ENCODE data around the gene CBY2. TPM values are rescaled to one million over a fixed set of nuclear protein-coding genes. Genes with fewer than 3 reads are reported as not detected.
"Not testable (repeated sequence)": the region's sequence is repeated elsewhere in the genome, so short reads cannot be mapped to it uniquely, and the experiment has no call there.

CBY2 gene
- total RNA-seq, 1 experiment from 2014 or later = not detected

DNA sequence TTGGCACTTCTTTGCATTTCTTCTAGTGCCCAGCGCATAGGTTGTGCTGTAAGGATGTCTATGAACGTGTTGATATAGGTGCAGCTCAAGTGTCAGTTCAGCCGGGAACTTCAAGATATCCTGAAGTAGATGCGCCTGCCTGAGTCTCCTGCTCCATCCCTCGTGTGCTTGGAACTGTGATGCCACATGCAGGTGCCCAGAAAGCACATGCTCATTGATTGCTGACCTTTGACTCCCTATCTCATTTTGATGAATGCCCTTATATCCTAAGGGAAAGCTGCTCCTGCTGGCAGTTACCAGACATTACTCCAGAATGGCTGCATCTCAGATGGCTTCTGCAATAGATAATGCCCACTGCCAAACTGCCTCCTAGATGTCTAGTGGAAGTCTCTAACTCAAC is 40.9 kb downstream of the CBY2 start:
- no peak for DNase-seq (ENCODE audit: low read depth)

DNA sequence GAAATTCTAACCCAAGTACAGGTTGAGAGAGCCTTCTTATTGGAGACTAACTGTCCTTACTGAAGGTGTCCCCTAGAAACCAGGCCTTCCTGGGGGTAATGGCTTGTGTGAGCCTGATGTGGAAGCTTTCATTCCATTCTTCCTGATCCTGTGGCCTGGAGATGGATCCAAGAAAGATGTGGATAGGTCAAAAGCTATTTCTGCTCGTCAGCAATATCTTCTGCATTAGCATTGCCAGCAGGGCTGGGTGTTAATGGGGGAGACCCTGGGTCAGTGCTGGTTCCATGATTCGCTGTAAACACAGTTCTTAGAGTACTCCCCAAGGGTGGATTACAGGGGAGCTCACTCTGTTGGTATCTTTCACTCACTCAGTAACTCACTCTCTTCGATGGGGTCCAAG is 42.9 kb downstream of the CBY2 start:
- no peak for DNase-seq (ENCODE audit: low read depth)

DNA sequence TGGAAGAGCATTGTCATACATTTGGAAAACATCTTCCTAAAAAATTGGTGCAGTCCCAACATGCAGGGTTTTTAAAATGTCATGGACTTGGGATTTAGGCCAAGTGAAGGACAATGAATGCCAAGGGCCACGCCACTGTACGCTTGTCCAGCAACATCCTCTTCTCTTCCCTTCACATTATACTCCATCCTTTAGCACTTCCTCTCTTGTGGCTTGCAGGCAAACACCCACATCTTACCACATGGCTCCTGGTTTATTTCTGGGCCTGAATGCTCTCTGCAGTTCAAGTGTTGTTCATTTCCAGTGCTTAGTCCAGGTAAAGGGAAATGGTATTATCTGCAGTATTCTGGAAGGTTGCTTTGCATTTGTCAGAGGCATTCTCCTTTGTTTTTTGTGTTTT is 45.0 kb downstream of the CBY2 start:
- DNase-seq (ENCODE audit: low read depth) = no peak

DNA sequence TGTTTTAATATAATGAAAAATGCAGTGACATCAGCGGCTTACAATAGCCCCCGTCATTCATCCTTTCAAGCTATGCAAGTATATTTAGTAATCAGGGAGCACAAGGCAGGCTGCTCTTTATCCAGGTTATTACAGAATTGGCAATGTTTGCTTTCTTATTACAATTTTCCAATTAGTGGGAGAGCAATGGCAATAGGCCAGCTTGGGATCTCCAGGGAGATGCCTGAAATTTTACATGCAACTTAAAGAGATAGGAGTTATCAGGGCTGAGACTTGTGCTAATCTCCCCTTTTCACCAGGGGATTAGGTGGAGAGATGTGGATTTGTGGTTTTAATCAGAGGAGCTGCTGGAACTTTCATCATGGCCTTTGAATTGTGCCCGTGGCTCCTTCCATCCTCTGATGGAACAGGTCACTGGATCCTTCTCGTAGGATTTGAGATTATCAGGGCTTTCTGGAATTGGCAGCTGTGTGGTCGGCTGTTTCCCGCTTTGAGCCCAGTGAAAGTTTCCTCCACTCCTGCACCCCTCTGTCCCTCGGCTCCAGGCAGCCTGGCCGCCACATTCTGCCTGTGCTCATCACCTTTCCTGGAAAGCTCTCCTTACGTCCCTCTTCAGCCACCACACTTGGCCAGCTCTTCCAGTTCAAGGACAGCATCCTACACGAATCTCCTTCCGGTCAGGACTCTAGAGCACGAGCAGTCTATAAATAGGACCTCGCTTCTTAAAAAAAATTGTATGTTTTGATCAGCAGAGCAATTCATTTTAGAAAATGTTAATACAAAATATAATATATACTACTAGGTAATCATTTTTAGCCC is 47.0 kb downstream of the CBY2 start:
- DNase-seq (ENCODE audit: low read depth) = no peak

DNA sequence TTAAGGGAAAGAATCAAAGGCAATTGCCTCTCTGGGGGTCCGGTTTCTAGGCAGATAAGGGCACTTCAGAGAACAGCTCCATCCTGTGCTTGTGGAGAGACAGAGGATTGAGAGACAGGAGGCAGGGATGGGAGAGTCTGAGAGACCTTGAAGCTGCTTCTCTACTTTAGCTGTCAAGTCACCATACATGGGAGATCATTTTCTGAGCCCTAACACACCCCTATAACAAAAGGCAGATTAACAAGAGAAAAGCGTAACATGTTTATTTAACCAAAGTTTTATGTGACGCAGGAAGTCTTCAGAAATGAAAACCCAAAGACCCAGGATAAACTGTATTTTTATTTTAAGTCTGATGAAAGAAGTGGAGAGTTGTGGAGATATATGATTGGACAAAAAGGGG is 48.4 kb downstream of the CBY2 start:
- no peak for DNase-seq (ENCODE audit: low read depth)

DNA sequence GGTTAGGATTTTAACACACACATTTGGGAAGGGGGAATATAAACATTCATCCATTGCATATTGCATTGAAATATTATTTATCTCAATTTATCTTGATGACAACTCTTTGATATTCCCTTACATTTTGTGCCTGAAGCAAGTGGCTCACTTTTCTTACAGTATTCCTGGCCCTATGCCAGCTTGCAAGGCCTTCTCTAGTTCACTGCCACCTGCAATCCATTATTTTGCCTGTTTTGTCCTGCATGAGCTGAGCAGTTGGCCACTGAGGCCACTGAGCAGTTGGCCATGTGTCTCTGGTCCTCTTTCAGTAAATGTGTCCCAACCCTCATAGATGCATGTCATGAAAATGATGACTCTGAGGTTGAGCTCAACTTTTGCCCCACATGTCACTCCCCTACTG is 49.8 kb downstream of the CBY2 start:
- no peak for DNase-seq (ENCODE audit: low read depth)

DNA sequence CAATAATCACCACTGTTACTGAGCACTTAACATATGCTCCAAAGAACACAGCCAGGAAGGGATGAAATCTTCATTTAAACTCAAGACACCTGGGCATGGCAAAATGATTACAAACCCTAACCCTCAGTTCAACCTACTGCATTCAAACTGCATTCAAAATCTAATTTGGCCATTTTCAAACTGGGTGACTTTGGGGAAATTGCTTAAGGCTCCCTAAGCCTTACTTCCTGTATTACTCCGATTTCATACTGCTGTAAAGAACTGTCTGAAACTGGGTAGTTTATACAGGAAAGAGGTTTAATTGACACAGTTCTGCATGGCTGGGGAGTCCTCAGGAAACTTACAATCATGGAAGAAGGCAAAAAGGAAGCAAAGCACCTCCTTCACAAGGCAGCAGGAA is 50.4 kb downstream of the CBY2 start:
- DNase-seq (ENCODE audit: low read depth) = no peak

DNA sequence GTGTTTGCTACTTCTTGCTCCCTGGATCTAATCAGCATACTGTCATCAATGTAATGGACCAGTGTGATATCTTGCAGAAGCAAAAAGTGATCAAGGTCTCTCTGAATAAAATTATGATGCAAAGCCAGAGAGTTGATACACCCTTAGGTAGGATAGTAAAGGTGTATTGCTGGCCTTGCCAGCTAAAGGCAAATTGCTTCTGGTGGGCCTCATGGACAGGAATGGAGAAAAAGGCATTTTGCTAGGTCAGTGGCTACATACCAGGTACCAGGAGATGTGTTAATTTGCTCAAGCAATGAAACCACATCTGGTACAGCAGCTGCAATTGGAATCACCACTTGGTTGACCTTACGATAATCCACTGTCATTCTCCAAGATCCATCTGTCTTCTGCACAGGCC is 54.4 kb downstream of the CBY2 start:
- not testable (repeated sequence) for DNase-seq (ENCODE audit: low read depth)

DNA sequence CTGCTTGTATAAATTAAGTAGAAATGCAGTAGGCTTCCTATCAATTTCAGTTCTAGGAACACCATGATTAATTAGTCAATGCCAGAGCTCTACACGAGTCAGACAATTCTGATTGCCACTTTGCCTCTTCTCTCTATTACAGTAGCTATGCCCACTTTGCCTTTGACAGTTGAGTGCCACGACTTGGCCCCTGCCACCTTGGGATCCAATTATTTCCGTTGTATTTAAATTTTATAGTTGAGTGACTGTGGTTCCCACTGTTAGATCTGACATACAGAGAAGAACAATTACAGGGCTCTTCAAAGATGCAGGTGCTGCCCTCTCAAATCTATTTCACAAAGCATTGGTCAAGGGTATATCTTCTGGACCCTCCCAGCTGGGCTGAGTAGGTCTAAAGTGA is 55.5 kb downstream of the CBY2 start:
- DNase-seq (ENCODE audit: low read depth) = not testable (repeated sequence)

DNA sequence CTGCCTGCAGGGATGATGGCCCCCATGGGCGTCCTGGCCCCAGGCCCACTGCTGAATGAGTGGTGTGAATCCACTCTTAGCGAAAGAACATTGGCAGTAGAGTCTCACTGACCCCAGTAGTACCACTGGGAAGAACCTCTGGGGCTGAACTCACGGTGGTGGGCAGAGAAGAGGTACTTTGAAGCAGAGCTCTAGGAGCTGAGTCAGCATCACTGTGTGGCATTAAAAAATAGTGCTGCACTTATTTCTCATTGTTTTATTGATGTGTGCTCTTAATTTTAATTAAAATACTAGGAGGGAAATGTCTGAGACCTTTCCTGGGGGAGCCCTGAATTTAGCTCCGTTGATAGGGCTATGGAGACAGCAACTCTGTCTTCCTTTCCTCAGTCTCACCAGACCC is 61.3 kb downstream of the CBY2 start:
- DNase-seq (ENCODE audit: low read depth) = no peak

Other genes starting within 250 kb of the CBY2 start
- 15.3 and 16.6 TPM in 2 replicates for gene COG3, start 237.4 kb upstream of the CBY2 start, total RNA-seq (2014; rRNA removed; shearing (Covaris generic))
- gene ERICH6B, start 86.6 kb upstream of the CBY2 start, total RNA-seq (2014; rRNA removed; shearing (Covaris generic)) = not detected in 2 replicates
- not detected in 2 replicates for gene SIAH3, start 149.4 kb downstream of the CBY2 start, total RNA-seq (2014; rRNA removed; shearing (Covaris generic))